HG03460 (cell line): ENCODE measurements around the gene GSC2.
"Not testable (repeated sequence)": the region's sequence is repeated elsewhere in the genome, so short reads cannot be mapped to it uniquely, and the experiment has no call there.

Source experiments
- ATAC-seq: cut with Tn5 transposase; IDR thresholded peaks from one replicate; pipeline ENCODE4 v1.9.1; 2021; ENCODE audit not compliant: unreplicated experiment

GSC2 gene

GRCh38 chr22:19178065-19178656 lies 28.1 kb upstream of the GSC2 start:
- ATAC-seq: peak; percentile 32

GRCh38 chr22:19177164-19178064 lies 27.3 kb upstream of the GSC2 start:
- no peak for ATAC-seq

- ATAC-seq: no peak
Measured at GRCh38 chr22:19176732-19177131, 26.6 kb upstream of the GSC2 start.

- no peak for ATAC-seq
Measured at GRCh38 chr22:19176175-19176643, 26.1 kb upstream of the GSC2 start.

GRCh38 chr22:19175602-19176174 lies 25.6 kb upstream of the GSC2 start:
- ATAC-seq: no peak

GRCh38 chr22:19175026-19175601 lies 25.0 kb upstream of the GSC2 start:
- ATAC-seq: no peak

- no peak for ATAC-seq
Measured at GRCh38 chr22:19174106-19175025, 24.3 kb upstream of the GSC2 start.

GRCh38 chr22:19173047-19174035 lies 23.2 kb upstream of the GSC2 start:
- no peak for ATAC-seq

GRCh38 chr22:19172213-19173046 lies 22.3 kb upstream of the GSC2 start:
- ATAC-seq: no peak

GRCh38 chr22:19169947-19170318 lies 19.8 kb upstream of the GSC2 start:
- no peak for ATAC-seq

GRCh38 chr22:19169002-19169946 lies 19.2 kb upstream of the GSC2 start:
- ATAC-seq: no peak

GRCh38 chr22:19168088-19168890 lies 18.2 kb upstream of the GSC2 start:
- no peak for ATAC-seq

- no peak for ATAC-seq
Measured at GRCh38 chr22:19167106-19167869, 17.2 kb upstream of the GSC2 start.

GRCh38 chr22:19166421-19166820 lies 16.3 kb upstream of the GSC2 start:
- ATAC-seq: no peak

GRCh38 chr22:19164425-19164824 lies 14.3 kb upstream of the GSC2 start:
- no peak for ATAC-seq

- ATAC-seq: not testable (repeated sequence)
Measured at GRCh38 chr22:19158649-19159048, 8.6 kb upstream of the GSC2 start.
